Naive thymus-derived CD8-positive, alpha-beta T cell (primary cell): Measurements from ENCODE around the gene CHTF18. TPM values are rescaled to one million over a fixed set of nuclear protein-coding genes. Genes with fewer than 3 reads are reported as not detected.
"Not testable (repeated sequence)": the region's sequence is repeated elsewhere in the genome, so short reads cannot be mapped to it uniquely, and the experiment has no call there.

Experiments used
- ATAC-seq, 2 donors: fragments of 150-1000 bp; cut with Tn5 transposase in 1 of 2; sonication (Bioruptor Pico), chemical (Tn5 transposase) in 1 of 2; 1 replicate in 1 of 2; 2 replicates in 1 of 2; pipeline ENCODE4 v1.10.0; 2021; ENCODE audit warnings: mild to moderate bottlenecking in 2 of 2, moderate library complexity in 2 of 2
- POLR2A ChIA-PET: fragments of 350-600 bp; sonication (Branson Sonifier 250); formaldehyde crosslinking; loops from one replicate; lab custom pipeline; 2021; ENCODE audit warnings: antibody characterized with exemption; lab: Charles Lee
- DNase-seq, 10 donors: peaks; one replicate each; pipeline versions ENCODE4 v3.0.0 to v3.0.0-alpha.2; 2020 to 2022
- H3K27ac Mint-ChIP-seq, 10 donors: one replicate each; pipeline ENCODE4 v1.8.0; 2020 to 2022; ENCODE audit warnings: mild to moderate bottlenecking in 10 of 10, mixed read lengths in 10 of 10, moderate library complexity in 4 of 10, inconsistent platforms in 1 of 10
- H3K27me3 Mint-ChIP-seq, 5 donors: one replicate each; pipeline ENCODE4 v1.8.0; 2021 to 2022; ENCODE audit warnings: mixed read lengths in 5 of 5
- H3K36me3 Mint-ChIP-seq, 3 donors: one replicate each; pipeline ENCODE4 v1.8.0; 2020 to 2022; ENCODE audit warnings: mixed read lengths in 3 of 3, mild to moderate bottlenecking in 2 of 3, inconsistent platforms in 1 of 3
- H3K4me1 Mint-ChIP-seq, 4 donors: one replicate each; pipeline ENCODE4 v1.8.0; 2021 to 2022; ENCODE audit warnings: mixed read lengths in 4 of 4
- H3K4me3 Mint-ChIP-seq, 10 donors: one replicate each; pipeline ENCODE4 v1.8.0; 2020 to 2022; ENCODE audit warnings: mild to moderate bottlenecking in 10 of 10, mixed read lengths in 10 of 10, moderate library complexity in 6 of 10, inconsistent platforms in 1 of 10
- H3K9me3 Mint-ChIP-seq, 9 donors: one replicate each; pipeline ENCODE4 v1.8.0; 2020 to 2022; ENCODE audit warnings: mixed read lengths in 9 of 9, mild to moderate bottlenecking in 3 of 9, inconsistent platforms in 1 of 9, moderate library complexity in 1 of 9
- polyA plus RNA-seq, 3 donors: library from polyadenylated mRNA; unstranded; fragments of 300-500 nt; fragmentation: Illumina TruSeq; gene quantifications; one replicate each; pipeline ENCODE4 v1.2.3, GENCODE V29; 2021
- total RNA-seq, 8 experiments: library from RNA in 2 of 8; stranded (reverse) in 2 of 8; gene quantifications; one replicate each; pipeline ENCODE4 v1.2.3 and lab custom pipeline; 2021 to 2026

CHTF18 gene
- total and polyA plus RNA-seq, 5 experiments from 2014 or later: 3.5 to 54.3 (median 4.3) TPM

DNA sequence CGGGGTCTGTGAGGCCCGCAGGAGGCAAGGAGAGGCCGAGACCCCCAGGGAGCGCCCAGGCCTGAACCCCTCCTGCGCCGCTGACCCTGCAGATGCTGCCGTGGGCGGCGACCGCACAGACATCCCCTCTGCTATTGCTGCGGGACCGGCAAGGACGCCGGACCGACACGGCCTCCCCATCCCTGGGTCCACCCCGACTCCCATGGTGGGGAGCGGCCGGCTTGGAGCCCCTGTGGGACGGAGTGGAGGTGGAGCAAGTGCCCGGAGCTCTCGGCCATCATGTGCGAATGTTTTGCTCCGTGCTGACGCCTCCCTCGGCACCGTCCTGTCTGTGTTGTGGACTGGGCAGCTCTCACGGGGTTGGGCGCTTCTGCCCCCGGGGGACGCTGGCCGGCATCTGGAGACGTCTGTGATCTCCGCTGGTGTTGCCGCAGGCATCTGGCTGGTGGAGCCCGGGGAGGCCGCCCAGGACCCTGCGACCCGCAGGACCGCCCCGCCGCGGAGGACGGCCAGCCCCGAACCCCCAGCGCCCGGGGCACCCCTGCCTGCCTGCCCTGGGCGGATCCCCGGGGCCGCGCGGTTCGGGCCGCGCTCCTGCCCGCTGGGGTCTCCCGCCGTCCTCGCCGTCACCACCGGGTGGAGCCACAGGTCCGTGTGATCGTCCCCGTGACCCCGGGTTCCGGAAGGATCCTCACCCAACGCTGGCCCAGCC, 24.9 kb downstream of the CHTF18 start:
- POLR2A ChIA-PET: no interaction called here
- H3K4me3 Mint-ChIP-seq: peak overlapping the region in 6 of 10 donors; percentile 31 to 78 (median 57)
- no peak overlapping the region for H3K27ac Mint-ChIP-seq
- H3K27me3 Mint-ChIP-seq: peaks cover 0 to 37% (median 7%) of the 10 kb centered on the region in 5 donors
- no peaks in the 10 kb centered on the region for H3K36me3 Mint-ChIP-seq
- DNase-seq (peak in 9 of 10 donors; percentile 16 to 54 (median 51)), ATAC-seq (peak; percentile 83 to 92)
- no peaks in the 10 kb centered on the region for H3K9me3 Mint-ChIP-seq
- H3K4me1 Mint-ChIP-seq: peaks cover 0 to 12% (median 12%) of the 10 kb centered on the region in 4 donors

DNA sequence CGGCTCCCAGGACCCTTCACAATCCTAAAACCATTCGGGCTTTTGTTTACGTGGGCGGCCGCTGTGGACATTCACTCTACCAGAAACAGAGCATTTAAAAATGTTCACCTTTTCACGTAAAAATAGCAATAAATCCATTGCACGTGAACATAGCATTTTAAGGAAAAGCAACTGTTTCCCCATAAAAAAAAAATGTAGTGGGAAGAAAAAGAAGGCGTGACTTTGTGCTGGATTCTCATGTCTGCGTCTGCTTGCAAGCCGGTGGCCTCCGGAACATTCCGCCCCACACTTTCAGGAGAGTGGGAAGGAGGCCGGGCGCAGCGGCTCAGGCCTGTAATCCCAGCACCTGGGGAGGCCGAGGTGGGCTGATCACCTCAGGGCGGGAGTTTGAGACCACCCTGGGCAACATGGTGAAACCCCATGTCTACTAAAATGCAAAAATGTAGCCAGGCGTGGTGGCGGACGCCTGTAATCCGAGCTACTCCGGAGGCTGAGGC, 25.5 kb downstream of the CHTF18 start:
- ATAC-seq (no peak), DNase-seq (no peak)
- peaks cover 0 to 8% (median 7%) of the 10 kb centered on the region in 4 donors for H3K4me1 Mint-ChIP-seq
- H3K36me3 Mint-ChIP-seq: no peaks in the 10 kb centered on the region
- H3K27me3 Mint-ChIP-seq: peaks cover 0 to 37% (median 7%) of the 10 kb centered on the region in 5 donors
- POLR2A ChIA-PET: no interaction called here
- H3K27ac Mint-ChIP-seq: no peak overlapping the region
- no peaks in the 10 kb centered on the region for H3K9me3 Mint-ChIP-seq
- peak overlapping the region in 2 of 10 donors; percentile 14 to 33 for H3K4me3 Mint-ChIP-seq

- Mint-ChIP-seq H3K9me3 (no peaks in the 10 kb centered on the region), H3K4me1 (peaks cover 5 to 13% (median 10%) of the 10 kb centered on the region in 4 donors), H3K4me3 (no peak overlapping the region), H3K27me3 (peaks cover 0 to 40% (median 7%) of the 10 kb centered on the region in 5 donors), H3K27ac (peak overlapping the region in 1 of 10 donors; percentile 49), H3K36me3 (no peaks in the 10 kb centered on the region)
- DNase-seq (no peak), ATAC-seq (no peak)
- POLR2A ChIA-PET: no interaction called here
Observed at GRCh38 chr16:814974-815373, 26.6 kb downstream of the CHTF18 start.

DNA sequence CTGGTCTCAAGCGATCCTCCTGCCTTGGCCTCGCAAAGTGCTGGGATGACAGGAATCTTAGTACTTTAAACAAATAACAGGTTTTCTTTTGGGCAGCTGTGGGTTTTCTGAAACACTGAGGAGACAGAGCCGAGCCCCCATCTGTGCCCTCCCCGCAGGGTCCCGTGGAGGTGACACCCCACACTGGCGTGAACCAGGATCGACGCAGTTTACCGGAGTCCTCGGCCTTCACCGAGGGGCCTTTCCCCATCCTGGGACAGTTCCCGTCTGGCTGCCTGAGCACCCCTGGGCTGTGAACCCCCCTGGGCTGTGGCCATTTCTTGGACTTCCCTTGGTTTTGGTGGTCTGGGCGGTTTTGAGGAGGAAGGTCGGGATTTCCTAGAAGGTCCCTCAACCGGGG, 27.4 kb downstream of the CHTF18 start:
- Mint-ChIP-seq H3K27ac (no peak overlapping the region), H3K9me3 (no peaks in the 10 kb centered on the region), H3K4me3 (peak overlapping the region in 1 of 10 donors; percentile 8), H3K27me3 (peaks cover 0 to 43% (median 7%) of the 10 kb centered on the region in 5 donors), H3K4me1 (peaks cover 6 to 17% (median 13%) of the 10 kb centered on the region in 4 donors), H3K36me3 (no peaks in the 10 kb centered on the region)
- ATAC-seq (no peak), DNase-seq (no peak)
- POLR2A ChIA-PET: no interaction called here

- ATAC-seq: no peak
- POLR2A ChIA-PET: no interaction called here
- H3K27me3 Mint-ChIP-seq: peaks cover 0 to 48% (median 7%) of the 10 kb centered on the region in 5 donors
- H3K27ac Mint-ChIP-seq: no peak overlapping the region
- H3K36me3 Mint-ChIP-seq: no peaks in the 10 kb centered on the region
- no peaks in the 10 kb centered on the region for H3K9me3 Mint-ChIP-seq
- H3K4me3 Mint-ChIP-seq: peak overlapping the region in 2 of 10 donors; percentile 37 to 43
- H3K4me1 Mint-ChIP-seq: peaks cover 10 to 17% (median 13%) of the 10 kb centered on the region in 4 donors
- DNase-seq: no peak
Observed at GRCh38 chr16:817001-817906, 28.8 kb downstream of the CHTF18 start.

DNA sequence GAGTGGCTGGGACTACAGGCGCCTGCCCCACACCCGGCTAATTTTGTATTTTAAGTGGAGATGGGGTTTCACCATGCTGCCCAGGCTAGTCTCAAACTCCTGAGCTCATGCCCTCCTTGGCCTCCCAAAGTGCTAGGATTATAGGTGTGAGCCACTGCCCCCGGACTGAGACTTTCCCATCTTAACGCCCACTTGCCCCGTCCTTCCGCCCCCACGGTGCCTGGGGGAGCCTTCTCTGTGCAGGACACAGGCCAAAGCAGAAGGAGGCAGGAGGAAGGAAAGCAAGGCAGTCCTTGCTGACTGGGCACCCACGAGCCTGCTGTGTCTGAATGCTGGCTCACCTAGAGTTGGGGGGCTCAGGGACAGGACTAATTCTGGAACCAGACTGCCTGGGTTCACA, 29.7 kb downstream of the CHTF18 start:
- Mint-ChIP-seq H3K9me3 (no peaks in the 10 kb centered on the region), H3K27me3 (peaks cover 0 to 42% (median 4%) of the 10 kb centered on the region in 5 donors), H3K27ac (no peak overlapping the region), H3K4me3 (peak overlapping the region in 1 of 10 donors; percentile 37), H3K4me1 (peaks cover 10 to 14% (median 12%) of the 10 kb centered on the region in 4 donors), H3K36me3 (no peaks in the 10 kb centered on the region)
- POLR2A ChIA-PET: no interaction called here
- DNase-seq (no peak), ATAC-seq (no peak)

DNA sequence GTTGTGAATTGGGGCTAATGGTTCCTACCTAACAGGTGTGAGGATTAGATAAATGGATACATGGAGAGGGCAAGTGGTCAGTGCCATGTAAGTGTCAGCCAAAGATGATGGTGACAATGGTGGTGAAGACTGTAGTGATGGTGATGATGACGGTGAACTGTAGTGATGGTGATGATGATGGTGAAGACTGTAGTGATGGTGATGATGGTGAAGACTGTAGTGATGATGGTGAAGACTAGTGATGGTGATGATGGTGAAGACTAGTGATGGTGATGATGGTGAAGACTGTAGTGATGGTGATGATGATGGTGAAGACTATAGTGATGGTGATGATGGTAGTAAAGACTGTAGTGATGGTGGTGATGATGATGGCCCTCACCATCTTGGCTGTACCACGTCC, 30.2 kb downstream of the CHTF18 start:
- Mint-ChIP-seq H3K36me3 (no peaks in the 10 kb centered on the region), H3K27me3 (peaks cover 0 to 47% (median 4%) of the 10 kb centered on the region in 5 donors), H3K4me1 (peaks cover 10 to 14% (median 11%) of the 10 kb centered on the region in 4 donors), H3K9me3 (no peaks in the 10 kb centered on the region), H3K27ac (no peak overlapping the region), H3K4me3 (no peak overlapping the region)
- POLR2A ChIA-PET: interaction anchor here (0.9 kb wide), 1 partner anchor 11 kb away, joined by 3 read pairs; no protein-coding TSS in a partner anchor
- DNase-seq: no peak
- no peak for ATAC-seq

DNA sequence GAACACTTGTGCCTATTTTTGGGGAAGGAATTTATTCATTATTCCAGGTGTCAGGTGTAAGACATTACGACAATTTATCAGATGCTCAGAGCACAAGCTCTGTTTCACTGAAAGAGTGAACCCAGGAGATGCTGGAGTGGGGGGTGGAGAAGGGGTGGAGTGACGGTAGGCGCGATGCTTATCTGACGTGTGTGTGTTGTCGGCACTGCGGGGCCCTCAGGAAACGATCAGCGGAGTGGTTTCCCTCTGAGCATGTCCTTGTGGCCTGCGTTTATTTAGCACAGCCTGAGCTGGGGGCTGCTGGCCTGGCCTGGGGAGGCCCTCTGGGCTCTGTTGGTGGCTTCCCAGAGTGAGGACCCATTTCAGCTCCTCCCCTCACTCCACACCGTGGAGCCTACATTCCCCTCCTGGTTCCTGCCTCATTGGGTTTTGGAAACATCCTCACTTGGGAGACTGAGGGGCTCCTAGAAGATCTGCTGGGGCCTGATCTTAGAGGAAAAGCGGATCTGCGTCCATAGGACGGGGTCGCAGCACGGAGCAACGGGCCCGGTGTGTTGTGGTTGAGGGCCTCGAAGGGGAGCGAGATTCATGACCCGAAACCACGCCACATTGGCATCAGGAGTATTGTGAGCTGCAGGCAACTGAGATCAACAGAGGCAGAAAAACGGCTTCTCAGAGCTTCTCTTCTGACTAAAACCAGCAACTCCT, 31.1 kb downstream of the CHTF18 start:
- H3K27me3 Mint-ChIP-seq: peaks cover 0 to 43% (median 4%) of the 10 kb centered on the region in 5 donors
- POLR2A ChIA-PET: interaction anchor here (0.9 kb wide), 1 partner anchor 12 kb away, joined by 3 read pairs; no protein-coding TSS in a partner anchor
- H3K4me1 Mint-ChIP-seq: peaks cover 8 to 11% (median 10%) of the 10 kb centered on the region in 4 donors

GRCh38 chr16:820044-820408, 31.6 kb downstream of the CHTF18 start:
- DNase-seq, H3K36me3 Mint-ChIP-seq, ATAC-seq, H3K9me3 Mint-ChIP-seq, POLR2A ChIA-PET: not testable (repeated sequence)
- peaks cover 8 to 11% (median 10%) of the 10 kb centered on the region in 4 donors for H3K4me1 Mint-ChIP-seq
- peak overlapping the region in 8 of 10 donors; percentile 29 to 88 (median 64) for H3K27ac Mint-ChIP-seq
- H3K4me3 Mint-ChIP-seq: peak overlapping the region in 5 of 10 donors; percentile 7 to 77 (median 57)
- H3K27me3 Mint-ChIP-seq: peaks cover 0 to 38% (median 4%) of the 10 kb centered on the region in 5 donors

More for the DNA sequence above, 31.1 kb downstream of the CHTF18 start:
- peak; percentile 73 to 96 for ATAC-seq
- no peaks in the 10 kb centered on the region for H3K36me3 Mint-ChIP-seq
- DNase-seq: peak in 6 of 10 donors; percentile 9 to 64 (median 48)
- peak overlapping the region in 5 of 10 donors; percentile 21 to 69 (median 54) for H3K4me3 Mint-ChIP-seq
- no peaks in the 10 kb centered on the region for H3K9me3 Mint-ChIP-seq
- peak overlapping the region in 9 of 10 donors; percentile 50 to 88 (median 70) for H3K27ac Mint-ChIP-seq

DNA sequence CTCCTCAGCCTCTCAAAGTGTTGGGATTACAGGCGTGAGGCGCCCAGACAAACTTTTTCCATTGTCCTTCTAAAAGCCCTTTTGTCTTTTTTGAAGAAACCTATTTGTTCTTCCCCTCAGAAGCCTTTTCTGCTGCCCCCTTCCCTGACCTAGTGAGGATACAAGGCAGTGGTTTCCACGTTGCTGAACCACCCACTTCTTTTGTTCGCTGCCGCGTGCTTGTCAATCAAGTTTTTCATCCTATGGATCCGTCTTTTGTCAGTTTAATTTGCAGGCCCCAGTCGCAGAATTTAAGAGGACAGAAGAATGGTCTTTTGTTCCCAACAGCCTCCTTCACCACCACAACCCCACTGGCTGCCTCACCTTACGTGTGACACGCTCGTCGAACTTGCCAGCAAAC, 32.3 kb downstream of the CHTF18 start:
- no peaks in the 10 kb centered on the region for H3K9me3 Mint-ChIP-seq
- ATAC-seq (no peak), DNase-seq (no peak)
- no peaks in the 10 kb centered on the region for H3K36me3 Mint-ChIP-seq
- peaks cover 0 to 34% (median 4%) of the 10 kb centered on the region in 5 donors for H3K27me3 Mint-ChIP-seq
- POLR2A ChIA-PET: no interaction called here
- no peak overlapping the region for H3K4me3 Mint-ChIP-seq
- H3K4me1 Mint-ChIP-seq: peaks cover 8 to 11% (median 10%) of the 10 kb centered on the region in 4 donors
- no peak overlapping the region for H3K27ac Mint-ChIP-seq

DNA sequence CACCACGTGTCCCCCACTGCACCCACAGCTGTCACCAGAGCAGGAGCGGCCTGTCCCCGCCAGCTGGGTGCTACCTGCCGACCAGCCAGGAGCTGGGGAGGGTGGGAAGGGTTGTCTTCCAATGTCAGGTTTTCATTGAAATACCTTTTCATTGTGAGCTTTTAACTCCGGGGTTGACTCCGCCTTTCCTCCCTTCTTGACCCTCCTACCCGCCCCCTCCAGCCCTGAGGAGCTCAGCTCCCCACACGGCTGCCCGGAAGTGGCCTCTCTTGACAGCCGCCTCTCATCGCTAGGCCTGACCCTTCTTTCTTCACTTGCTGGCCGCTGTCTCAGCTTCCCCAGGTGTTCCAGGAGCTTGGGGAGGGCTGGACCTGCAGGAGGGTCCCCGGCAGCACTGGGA, 33.3 kb downstream of the CHTF18 start:
- H3K9me3 Mint-ChIP-seq: no peaks in the 10 kb centered on the region
- no peak overlapping the region for H3K4me3 Mint-ChIP-seq
- no peak overlapping the region for H3K27ac Mint-ChIP-seq
- H3K36me3 Mint-ChIP-seq: no peaks in the 10 kb centered on the region
- peaks cover 8 to 11% (median 10%) of the 10 kb centered on the region in 4 donors for H3K4me1 Mint-ChIP-seq
- H3K27me3 Mint-ChIP-seq: peaks cover 0 to 31% (median 4%) of the 10 kb centered on the region in 5 donors
- POLR2A ChIA-PET: no interaction called here
- DNase-seq: no peak
- no peak for ATAC-seq
